ENCODE data around the gene CCL7. TPM values are rescaled to one million over a fixed set of nuclear protein-coding genes. Genes with fewer than 3 reads are reported as not detected.
"Not testable (repeated sequence)": the region's sequence is repeated elsewhere in the genome, so short reads cannot be mapped to it uniquely, and the experiment has no call there.

CCL7 gene
- not detected for total RNA-seq
- long read RNA-seq, result 0 reads

DNA sequence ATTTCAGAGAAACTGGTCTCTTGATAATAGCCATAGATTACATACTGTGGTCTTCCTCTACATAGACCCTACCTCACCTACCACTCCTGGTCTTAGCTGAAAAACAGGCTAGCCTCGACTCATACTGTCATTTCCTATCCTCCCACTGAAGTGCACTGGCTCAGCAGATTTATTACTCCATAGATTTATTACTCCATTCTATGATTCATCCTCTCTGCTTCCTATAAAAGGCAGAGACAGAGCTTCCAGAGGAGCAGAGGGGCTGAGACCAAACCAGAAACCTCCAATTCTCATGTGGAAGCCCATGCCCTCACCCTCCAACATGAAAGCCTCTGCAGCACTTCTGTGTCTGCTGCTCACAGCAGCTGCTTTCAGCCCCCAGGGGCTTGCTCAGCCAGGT is at the start of gene CCL7:
CCL7 (plus strand) TSS at position 253 of the 400 bp plus-strand sequence; CDS start at position 323, 70 bp downstream.
- intact Hi-C loops (cut with DNase I), result no loop called here
- no peak for DNase-seq (ENCODE audit: low spot score)

DNA sequence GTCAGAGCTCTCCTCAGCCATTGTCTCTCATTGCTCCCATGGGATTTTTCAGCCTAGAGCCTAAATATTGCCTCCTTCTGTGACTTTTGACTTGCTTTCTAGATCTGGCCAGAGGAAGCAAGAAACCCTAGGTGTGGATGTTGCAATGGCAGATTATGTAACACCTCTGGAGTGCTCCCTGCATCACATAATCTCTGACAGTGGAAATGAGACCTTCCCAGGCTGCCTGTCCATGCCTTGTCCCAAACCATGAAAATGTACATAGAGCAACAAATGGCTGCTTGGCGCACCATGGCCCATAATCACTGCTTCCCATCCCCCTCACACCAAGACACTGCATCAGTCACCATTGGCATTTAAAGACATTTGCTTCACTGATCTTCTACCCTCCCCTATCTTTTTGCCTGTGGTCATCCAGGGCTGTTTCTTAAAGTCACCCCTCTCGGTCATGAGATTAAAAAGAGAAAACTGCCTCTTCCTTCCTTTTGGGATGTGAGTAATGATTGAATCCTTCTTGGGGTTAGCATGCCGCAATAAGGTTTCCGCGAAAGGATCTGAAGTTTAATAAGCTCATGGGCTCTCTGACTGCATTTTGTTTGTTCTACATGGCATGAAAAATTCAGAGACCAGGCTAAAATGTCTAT is 49.1 kb upstream of the CCL7 start:
- intact Hi-C loops (cut with DNase I), result no loop called here
- no peak for DNase-seq (ENCODE audit: low spot score)

DNA sequence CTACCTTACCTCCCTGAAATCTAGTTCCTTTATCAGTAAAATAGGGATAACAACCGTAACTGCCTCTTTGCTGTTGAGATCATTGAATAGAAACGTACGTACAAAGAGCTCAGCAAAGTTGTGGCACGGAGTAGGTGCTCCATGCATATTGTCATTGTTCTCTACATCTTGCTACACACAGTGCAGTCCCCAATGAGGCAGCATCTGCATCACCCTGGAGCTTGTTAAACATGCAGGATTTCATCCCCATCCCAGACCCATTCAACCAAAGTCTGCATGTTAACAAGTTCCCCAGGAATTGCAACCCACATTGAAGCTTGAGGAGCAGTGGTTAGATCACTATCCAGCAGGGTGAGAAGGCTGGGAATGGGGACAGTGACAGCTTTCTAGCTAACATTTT is 48.6 kb upstream of the CCL7 start:
- intact Hi-C loops (cut with DNase I), result no loop called here

DNA sequence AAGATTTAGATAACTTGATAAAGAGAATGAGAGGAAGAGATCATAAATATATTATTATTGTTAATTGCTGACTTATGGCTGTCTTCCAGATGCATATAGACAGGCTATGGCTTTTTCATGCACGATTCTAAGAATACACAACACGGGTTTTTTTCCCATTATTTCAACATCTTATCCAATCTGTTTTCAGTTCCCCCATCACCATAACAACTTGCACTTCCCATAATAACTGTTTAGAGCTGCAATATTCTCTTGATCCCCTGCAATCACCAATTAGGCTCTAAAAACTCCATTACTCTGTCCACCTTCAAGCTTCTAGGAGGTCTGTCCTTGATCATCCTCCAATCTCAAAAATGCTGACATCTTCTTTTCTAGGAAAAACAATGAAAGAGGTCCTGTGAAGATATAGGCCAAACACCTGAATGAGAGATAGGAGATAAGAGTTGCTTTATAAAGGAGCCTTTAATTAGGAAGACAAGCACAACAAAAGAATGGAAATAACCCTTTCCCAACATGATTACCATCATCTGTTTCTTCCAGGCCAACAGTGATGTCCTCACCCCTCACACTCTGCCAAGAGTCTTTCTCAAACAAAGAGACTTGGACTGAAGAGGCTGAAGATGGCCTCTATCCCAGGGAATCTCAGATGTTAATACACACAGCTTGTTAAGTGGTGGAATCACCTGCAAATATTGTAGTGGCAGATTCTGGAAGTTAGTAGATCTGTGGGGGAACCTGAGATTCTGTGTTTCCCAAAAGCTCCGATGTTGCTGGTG is 47.1 kb upstream of the CCL7 start:
- intact Hi-C loops (cut with DNase I), result no loop called here
- no peak for DNase-seq (ENCODE audit: low spot score)

More for the DNA sequence above, 48.6 kb upstream of the CCL7 start:
- no peak for DNase-seq (ENCODE audit: low spot score)

DNA sequence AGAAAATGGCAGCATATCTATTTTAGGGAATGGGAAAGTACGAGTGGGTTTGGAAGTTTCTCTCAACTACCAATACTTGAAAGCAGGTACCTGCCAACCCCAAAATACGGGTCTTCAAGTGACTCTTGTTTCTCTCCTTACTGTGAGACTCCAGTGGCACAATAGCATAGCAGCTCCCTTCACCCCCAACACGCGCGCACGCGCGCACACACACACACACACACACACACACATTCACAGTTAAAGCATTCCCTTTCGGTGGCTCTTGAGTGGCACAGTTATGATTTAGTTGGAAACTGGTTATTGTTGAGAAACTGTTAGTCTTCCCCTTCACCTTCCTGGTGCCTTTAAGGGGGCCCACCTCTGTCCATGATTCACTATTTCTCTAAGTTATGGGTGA is 45.0 kb upstream of the CCL7 start:
- DNase-seq (ENCODE audit: low spot score), result no peak
- intact Hi-C loops (cut with DNase I), result no loop called here

DNA sequence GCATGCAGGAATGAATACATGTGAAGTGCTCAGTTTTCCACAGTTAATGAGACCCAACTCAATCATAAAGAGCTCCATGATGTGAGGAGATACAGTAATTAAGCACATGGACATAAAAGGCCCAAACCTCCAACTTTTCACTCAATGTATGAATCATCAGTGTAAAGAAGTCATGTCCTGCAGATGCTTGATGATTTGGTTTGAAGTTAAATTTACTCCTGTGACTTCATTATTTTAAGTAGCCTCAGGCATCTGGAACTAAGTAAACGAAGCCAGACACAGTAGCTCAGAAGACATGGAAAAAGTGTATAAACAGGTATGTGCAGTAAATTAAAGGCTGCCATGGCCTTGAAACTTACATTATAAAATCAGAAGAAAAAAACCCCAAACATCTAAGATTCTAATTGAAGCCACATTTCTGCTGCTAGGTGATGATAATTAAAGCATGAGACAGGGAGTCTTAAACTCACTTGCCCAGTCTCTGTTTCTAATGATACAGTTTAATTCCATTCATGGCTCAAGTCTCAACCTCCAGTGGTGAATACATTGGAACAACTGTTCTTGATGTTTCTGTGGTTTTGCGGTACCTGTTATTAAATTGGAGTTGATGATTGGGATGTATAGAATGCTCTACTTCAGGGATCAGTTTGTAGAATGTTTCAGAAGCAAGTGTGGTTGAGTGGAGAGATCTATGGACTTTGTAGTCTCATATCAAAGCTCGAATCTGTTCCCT is 43.8 kb upstream of the CCL7 start:
- intact Hi-C loops (cut with DNase I), result no loop called here

DNA sequence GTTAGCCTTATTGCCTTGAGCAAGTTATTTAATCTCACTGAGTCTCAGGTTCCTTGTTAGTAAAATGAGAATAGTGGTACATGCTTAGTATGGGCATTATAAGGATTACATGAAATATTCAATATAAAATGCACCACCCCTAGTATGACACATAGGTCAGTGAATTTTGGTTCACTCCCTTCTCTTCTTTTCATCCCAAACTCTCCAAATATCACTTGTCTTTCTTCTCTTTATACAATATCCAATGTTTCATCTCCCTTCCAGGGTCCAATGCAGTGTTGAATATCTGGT is 43.3 kb upstream of the CCL7 start:
- intact Hi-C loops (cut with DNase I), result no loop called here
- no peak for DNase-seq (ENCODE audit: low spot score)

More for the DNA sequence above, 43.8 kb upstream of the CCL7 start:
- no peak for DNase-seq (ENCODE audit: low spot score)

DNA sequence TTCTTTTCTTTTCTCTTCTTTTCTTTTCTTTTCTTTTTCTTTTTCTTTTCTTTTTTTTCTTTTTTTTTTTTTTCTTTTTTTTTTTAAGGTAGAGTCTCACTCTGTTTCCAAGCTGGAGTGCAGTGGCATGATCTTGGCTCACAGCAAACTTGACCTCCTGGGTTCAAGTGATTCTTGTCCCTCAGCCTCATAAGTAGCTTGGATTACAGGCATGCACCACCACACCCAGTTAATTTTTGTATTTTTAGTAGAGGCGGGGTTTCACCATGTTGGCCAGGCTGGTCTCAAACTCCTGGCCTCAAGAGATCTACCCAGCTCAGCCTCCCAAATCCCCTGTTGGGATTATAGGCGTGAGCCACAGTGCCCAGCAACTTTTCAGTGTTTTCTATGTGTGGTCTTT is 42.7 kb upstream of the CCL7 start:
- intact Hi-C loops (cut with DNase I); DNase-seq (ENCODE audit: low spot score): not testable (repeated sequence)

DNA sequence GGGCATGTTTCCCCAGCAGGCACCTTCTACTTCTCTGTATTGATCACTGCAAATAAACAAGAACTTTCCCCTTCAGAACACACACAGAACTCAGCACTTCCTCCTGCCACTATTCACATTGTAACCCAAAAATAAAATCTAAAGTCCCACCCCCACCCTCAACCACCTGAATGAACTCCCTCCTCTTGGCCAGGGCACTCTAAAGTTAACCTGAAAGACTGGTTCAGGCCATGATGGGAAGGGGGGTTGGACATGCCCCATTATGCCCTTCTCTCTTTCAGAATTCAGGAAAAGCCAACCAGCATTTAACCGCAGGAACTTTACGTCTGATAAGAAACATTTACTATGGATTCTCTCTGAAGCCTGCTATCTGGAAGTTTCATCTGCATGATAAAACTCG is 42.3 kb upstream of the CCL7 start:
- DNase-seq (ENCODE audit: low spot score), result no peak
- intact Hi-C loops (cut with DNase I), result no loop called here

DNA sequence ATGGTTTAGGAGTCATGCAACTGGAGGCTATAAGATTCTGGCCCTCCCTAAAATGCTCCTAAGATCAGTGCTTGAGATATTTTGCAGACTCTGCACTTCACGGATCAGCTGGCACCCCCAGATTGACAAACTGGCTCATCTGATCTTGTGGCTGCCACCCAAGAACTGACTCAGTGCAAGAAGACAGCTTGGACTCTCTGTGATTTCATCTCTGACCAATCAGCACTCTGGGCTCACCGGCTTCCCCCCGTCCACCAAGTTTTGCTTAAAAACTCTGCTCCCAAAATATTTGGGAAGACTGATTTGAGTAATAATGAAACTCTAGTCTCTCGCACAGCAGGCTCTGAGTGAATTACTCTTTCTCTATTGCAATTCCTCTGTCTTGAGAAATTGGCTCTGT is 41.2 kb upstream of the CCL7 start:
- no peak for DNase-seq (ENCODE audit: low spot score)

DNA sequence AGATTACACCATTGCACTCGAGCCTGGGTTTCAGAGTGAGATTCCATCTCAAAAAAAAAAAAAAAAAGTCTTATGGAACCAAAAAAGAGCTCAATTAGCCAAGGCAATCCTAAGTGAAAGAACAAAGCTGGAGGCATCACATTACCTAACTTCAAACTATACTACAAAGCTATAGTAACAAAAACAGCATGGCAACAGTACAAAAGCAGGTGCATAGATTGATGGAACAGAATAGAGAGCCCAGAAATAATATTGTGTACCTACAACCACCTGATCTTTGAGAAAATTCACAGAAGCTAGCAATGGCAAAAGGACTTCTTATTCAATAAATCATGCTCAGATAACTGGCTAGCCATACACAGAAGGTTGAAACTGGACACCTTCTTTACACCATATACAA is 39.7 kb upstream of the CCL7 start:
- DNase-seq (ENCODE audit: low spot score), result no peak
- intact Hi-C loops (cut with DNase I), result no loop called here

More for the DNA sequence above, 41.2 kb upstream of the CCL7 start:
- intact Hi-C loops (cut with DNase I), result no loop called here

DNA sequence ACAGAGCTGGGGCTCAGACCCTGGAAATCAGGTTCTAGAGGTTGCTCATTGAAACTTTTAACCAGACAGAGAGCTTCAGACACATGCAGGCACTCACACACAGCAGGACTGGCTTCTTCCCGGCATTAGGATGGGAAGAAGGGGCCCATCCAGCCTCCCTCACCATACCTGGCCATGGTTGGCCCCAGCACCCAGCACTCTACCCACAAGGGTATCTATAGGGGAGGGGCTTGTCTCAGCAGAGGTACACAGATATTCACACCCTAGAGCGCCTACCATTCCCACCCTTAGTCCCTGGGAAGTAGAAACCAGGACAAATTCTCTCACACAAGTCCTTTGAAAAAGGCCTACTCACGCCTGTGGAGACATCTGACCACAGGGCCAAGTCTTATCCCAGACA is 35.4 kb upstream of the CCL7 start:
- no peak for DNase-seq (ENCODE audit: low spot score)
- intact Hi-C loops (cut with DNase I), result loop anchor here (1.0 kb wide), 1 partner anchor 18 kb away; no protein-coding TSS in a partner anchor

DNA sequence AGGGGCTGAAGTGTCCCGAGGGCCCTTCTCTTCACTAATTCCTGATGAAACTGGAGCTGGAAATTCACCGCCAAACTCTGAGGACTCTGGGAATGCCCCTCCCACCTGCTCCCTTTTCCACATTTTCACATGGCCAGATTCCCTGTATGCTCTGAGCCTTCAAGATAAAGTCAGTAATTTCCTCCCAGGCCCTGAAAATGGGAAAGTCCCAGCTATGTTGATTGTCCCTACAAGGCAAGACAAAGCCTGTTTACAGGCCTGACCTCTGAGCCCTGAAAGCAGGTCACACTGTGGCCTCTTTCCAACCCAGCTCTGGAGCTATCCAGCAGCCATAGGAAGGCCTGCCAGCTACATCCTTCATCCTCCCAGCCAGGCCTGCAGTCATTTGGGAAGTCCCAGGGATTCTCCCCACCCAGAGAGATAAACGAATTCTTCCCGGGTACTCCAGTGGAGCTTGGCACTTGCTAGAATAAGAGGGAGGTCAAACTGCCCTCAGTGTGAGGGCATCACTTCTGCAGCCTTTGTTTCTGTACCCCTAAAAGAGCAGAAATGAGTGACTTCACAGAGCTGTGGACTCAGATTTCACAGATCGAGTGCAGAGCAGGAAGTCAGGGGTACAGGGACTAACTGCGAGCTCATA is 34.5 kb upstream of the CCL7 start:
- intact Hi-C loops (cut with DNase I), result loop anchor here (1.0 kb wide), 1 partner anchor 17 kb away; no protein-coding TSS in a partner anchor
- peak; percentile 86 for DNase-seq (ENCODE audit: low spot score)

DNA sequence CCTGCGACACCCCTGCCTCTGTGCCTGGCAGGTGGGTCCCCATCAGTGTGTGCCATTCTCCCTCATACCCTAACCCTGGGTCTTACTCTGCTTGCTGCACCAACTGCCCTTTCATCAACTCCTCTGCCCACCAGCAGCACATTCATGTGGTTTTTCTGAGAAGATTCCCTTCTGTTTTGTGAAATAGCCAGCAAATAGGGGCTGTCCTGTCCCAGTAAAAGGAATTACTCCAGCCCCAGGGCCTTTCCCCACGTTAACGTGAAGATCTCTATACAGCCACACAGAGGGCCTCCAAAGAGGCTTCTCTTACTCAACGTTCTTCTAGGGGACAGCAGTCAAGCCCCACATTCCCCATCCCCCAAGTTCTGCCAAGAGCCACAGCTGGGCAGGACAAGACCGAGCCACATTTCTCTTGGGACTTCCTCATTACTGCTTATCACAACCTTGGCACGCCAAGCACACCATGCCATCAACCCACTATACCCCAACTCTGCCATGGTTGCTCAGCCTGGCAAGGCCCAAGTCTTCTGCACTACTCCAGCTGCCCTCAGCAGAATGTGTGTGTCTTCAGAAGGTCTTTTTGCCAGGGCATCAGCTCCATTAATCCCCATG is 33.6 kb upstream of the CCL7 start:
- intact Hi-C loops (cut with DNase I), result no loop called here
- no peak for DNase-seq (ENCODE audit: low spot score)

DNA sequence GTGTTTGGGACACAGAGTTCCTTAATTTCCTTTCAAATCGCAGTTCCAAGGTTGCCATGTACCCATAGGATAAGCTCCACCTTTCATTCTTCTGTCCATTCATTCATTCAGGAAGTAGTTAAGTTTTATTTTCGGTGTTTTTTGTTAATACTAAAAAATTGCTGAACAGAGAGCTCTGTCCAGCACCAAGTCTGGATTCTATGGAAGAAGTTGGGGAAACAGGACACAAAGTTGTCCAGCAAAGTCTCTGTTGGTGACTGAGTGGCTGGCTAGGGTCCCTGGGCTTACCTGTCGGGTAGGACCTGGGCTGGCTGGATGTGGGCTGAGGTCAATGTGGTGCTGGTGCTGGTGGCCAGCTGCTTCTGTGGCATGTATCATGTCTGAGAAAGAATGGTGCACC is 32.6 kb upstream of the CCL7 start:
- intact Hi-C loops (cut with DNase I), result no loop called here
- no peak for DNase-seq (ENCODE audit: low spot score)

DNA sequence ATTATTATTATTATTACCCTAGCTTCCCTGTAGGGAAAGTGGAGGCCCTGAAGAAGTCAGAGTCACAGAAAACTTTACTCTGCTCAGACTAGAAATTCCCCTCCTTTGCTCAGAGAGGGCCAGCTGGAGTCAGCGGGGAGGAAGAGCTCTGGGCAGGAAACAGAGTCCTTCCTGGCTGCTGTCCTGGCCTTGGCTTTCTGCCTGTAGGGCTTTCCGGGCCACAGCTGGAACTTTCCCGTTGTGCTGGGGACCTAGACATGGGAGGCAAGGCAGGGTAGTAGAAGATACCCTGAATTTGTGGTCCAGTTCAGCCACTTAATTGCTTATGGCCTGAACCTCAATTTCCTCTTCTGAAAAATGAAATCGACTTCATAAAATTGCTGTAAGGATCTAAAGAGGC is 29.0 kb upstream of the CCL7 start:
- DNase-seq (ENCODE audit: low spot score), result peak; percentile 82
- intact Hi-C loops (cut with DNase I), result loop anchor here (5.0 kb wide), 1 partner anchor 39 kb away; no protein-coding TSS in a partner anchor

DNA sequence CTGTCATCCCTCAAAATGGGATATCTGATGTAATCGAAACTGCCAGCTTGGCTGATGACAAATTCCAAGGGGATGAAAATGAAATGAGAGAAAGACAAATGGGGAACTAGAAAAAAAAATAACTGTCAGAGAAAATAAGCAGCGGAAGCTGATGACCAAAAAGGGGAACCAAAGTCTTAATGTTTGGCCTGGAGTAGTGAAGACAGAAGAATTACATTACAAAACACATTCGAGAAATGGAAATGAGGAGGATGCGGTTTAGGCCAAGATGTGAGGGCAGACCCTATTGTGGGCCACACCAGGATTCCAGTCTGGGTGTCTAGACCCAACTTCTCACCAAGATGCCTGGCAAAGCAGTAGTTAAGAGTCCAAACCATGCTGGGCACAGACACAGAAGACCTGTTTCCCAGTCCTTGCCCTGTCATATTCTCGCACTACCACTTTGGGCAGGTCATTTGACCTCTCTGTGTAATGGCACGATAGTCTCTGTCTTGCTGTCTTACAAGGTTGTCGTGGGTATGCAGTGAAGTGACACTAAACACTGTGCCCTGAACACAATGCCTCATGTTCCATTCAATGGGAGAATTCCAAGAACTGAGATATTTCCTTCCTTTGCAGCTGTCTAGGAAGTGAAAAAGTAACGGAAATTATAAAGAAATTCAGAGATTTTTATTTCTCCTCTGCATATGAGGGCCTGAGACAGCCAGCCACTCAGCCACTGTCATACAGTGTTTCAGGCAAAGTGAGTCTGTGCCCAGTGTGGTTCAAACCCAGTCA is 27.2 kb upstream of the CCL7 start:
- intact Hi-C loops (cut with DNase I), result loop anchor here (5.0 kb wide), 1 partner anchor 40 kb away; no protein-coding TSS in a partner anchor
- no peak for DNase-seq (ENCODE audit: low spot score)

DNA sequence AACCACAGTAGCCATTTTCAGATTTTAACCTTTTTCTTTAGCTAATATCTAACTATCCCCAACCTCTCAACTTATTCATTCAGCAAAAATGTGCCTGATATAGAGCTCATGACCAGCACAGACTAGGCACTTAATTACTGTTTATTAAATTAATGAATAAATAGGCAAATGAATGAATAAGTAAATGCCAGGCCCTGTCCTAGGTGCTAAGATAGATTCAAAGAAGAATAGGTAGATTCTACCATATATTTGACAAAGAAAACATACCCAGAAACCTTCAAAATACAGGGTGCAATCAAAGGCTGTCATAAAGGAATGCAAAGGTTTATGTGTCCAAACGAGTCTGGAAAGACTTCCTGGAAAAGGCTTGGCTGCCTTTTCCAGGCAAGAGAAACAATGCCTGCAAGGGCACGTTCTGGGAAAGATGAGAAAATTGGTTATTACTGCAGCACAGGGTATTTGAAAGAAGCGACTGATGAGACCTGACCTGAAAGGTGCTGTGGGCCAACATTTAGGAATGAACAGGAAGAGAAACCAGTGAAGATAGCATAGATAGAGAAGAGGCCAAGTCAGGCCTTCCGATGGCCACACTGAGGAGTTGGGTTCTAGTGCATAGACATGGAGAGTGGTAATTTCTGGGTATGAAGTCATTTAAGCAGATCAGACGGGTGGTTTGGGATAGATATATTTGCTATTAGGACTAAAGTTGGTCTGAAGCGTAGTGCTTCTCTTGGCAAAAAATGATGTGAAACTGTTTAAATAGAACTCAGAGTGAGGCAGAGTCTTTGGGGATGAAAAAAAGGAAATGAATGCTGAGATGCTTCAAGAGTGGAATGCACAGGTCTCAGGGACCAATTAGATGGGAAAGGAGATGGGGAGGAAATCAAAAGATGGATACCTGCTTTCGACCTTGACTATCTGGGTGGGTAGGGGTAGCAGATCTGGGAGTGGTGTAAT is 26.4 kb upstream of the CCL7 start:
- intact Hi-C loops (cut with DNase I), result loop anchor here (5.0 kb wide), 1 partner anchor 41 kb away; no protein-coding TSS in a partner anchor
- DNase-seq (ENCODE audit: low spot score), result no peak
